CD4-positive, alpha-beta T cell treated with Interferon gamma for 1 hour (primary cell): ENCODE data around the gene SLC38A10.

Experiments
- DNase-seq: peaks from one replicate; pipeline ENCODE4 v3.0.0-alpha.2; 2020

The SLC38A10 gene

GRCh38 chr17:81295676-81296381 lies 722 bp upstream of the SLC38A10 start:
- DNase-seq, result peak; percentile 71

- DNase-seq, result no peak
Observed at GRCh38 chr17:81294512-81295030, 536 bp downstream of the SLC38A10 start.

GRCh38 chr17:81292450-81292849 lies 2.7 kb downstream of the SLC38A10 start:
- no peak for DNase-seq

- peak; percentile 75 for DNase-seq
Observed at GRCh38 chr17:81291662-81292061, 3.4 kb downstream of the SLC38A10 start.

- no peak for DNase-seq
Observed at GRCh38 chr17:81290230-81290629, 4.9 kb downstream of the SLC38A10 start.

- no peak for DNase-seq
Observed at GRCh38 chr17:81289627-81290026, 5.5 kb downstream of the SLC38A10 start.

- no peak for DNase-seq
Observed at GRCh38 chr17:81288715-81289114, 6.4 kb downstream of the SLC38A10 start.

GRCh38 chr17:81287741-81288430 lies 7.2 kb downstream of the SLC38A10 start:
- no peak for DNase-seq

GRCh38 chr17:81287152-81287551 lies 8.0 kb downstream of the SLC38A10 start:
- no peak for DNase-seq

GRCh38 chr17:81286491-81287145 lies 8.5 kb downstream of the SLC38A10 start:
- DNase-seq, result no peak

GRCh38 chr17:81285894-81286293 lies 9.2 kb downstream of the SLC38A10 start:
- no peak for DNase-seq

GRCh38 chr17:81285179-81285878 lies 9.8 kb downstream of the SLC38A10 start:
- peak; percentile 80 for DNase-seq

- no peak for DNase-seq
Observed at GRCh38 chr17:81282876-81283275, 12.2 kb downstream of the SLC38A10 start.

GRCh38 chr17:81282141-81282540 lies 13.0 kb downstream of the SLC38A10 start:
- no peak for DNase-seq

GRCh38 chr17:81280571-81280970 lies 14.5 kb downstream of the SLC38A10 start:
- no peak for DNase-seq

- DNase-seq, result no peak
Observed at GRCh38 chr17:81279278-81280275, 15.5 kb downstream of the SLC38A10 start.

GRCh38 chr17:81278831-81279230 lies 16.3 kb downstream of the SLC38A10 start:
- no peak for DNase-seq

- DNase-seq, result no peak
Observed at GRCh38 chr17:81277946-81278693, 17.0 kb downstream of the SLC38A10 start.

- DNase-seq, result no peak
Observed at GRCh38 chr17:81277421-81277820, 17.7 kb downstream of the SLC38A10 start.

GRCh38 chr17:81276781-81277180 lies 18.3 kb downstream of the SLC38A10 start:
- DNase-seq, result no peak

GRCh38 chr17:81274471-81274855 lies 20.6 kb downstream of the SLC38A10 start:
- no peak for DNase-seq
